Measurements from ENCODE around the gene STIP1.

Gene STIP1

DNA sequence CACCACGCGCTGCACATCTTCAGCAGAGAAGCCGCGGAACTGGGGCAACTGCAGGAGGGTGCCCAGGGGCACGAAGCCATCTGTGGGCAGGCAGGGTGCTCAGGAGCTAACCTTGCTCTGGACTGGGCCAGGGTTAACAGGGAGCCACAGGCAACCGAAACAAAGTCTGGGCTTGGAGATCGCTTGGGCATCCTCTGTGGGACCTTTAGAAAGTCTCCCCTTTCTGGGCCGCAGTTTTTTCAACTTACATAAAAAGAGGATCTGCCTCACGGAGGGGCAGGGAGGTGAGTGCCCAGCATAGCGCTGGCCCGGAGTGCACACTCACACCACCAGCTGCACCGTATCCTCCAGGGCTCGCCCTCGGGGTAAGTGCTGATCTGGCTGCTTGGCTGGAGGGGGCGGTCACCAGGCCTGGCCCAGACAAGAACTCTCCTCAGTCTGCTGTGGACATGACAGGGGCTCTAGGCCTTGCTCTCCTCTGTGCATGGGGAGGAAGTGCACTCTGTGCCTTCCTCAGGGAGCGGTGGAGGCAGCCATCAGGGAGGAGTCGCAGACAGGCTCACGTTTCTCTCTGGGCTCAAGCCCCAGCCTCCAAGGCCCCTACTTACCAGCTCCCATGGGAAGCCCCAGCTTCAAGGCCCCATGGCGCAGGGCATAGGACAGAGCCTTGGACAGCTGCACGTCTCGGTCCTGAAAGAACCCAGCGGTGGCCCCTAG, 39.1 kb downstream of the STIP1 start:
- DNase-seq: no peak

DNA sequence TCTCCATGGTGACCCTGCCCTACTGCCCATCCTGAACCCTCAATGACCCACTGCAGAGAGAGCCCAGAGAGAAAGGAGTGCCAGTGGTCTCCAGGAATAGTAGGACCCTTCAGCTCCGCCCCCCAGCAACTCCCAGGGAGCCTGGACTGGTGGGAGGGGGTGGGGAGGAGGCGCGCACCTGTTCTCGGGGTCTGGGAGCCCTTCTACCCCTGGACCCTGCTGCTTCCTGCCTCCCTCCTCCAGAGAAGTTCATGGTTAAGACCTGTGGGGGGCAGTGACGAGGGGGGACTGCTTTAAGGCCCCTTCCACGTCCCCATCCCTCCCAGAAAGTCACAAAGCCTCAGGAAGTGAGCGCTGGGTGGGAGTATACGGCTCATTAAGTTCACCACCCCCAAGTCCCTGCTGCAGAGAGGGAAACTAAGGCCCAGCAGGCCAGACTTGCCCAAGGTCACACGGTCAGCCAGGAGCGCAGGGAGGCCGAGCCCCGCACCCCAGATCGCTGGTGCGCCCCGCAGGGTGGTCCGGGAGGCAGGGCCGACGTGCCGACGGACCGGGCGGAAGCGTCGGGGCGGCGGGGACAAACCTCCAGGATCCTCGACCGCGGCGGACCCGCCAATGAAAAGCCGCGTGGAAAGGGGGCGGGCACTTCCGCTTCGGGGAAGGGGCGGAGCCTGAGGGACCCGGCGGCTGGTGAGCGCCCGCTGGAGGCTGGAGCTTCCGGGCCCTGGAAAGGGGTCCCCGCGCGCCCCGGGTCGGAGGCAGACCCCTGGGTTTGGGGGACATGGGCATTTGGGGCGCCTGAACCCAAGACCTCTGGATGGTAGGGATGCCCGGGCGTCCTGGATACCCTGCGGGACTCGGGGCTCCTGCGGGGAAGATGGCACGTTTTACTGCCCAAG, 39.9 kb downstream of the STIP1 start, which contains the start of the genes NUDT22 and TRPT1:
NUDT22 (plus strand) TSS at position 667 of the 899 bp plus-strand sequence. CDS start 379 bp downstream, outside the sequence.
TRPT1 (minus strand) TSS at position 579 of the 899 bp plus-strand sequence; CDS start at position 253, 326 bp downstream.
- peak; percentile 83 for DNase-seq

DNA sequence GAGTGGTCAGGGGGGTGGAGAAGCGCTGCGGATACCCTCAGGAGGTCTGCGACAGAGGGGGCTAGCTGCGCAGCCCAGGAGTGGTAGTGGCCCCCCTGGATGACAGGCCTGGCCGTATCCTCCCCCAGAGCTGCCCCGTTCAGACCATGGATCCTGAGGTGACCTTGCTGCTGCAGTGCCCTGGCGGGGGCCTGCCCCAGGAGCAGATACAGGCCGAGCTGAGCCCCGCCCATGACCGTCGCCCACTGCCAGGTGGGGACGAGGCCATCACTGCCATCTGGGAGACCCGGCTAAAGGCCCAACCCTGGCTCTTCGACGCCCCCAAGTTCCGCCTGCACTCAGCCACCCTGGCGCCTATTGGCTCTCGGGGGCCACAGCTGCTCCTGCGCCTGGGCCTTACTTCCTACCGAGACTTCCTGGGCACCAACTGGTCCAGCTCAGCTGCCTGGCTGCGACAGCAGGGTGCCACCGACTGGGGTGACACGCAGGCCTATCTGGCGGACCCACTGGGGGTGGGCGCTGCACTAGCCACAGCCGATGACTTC, 40.6 kb downstream of the STIP1 start:
- peak; percentile 24 for DNase-seq

DNA sequence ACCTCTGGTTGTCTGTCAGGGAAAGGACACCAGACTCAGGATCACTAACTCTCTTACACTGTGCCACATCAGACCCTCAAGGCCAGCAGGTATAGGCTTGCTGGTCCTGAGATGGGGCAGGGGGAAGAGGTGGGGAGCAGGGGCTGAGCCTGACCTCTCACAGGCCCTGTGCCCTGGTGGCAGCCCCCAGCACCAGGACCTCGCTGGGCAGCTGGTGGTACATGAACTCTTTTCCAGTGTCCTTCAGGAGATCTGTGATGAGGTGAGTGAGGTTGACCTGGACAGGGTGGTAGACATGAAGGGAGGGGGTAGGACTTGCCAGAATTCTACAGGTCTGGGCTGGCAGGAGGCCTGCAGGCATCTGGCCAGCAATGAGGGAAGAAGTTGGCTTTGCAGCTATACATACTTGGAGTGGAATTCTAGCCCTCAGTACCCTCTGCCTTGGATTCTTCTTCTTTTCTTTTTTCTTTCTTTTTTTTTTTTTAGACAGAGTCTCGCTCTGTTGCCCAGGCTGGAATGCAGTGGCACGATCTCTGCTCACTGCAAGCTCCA, 41.5 kb downstream of the STIP1 start:
- DNase-seq: no peak

DNA sequence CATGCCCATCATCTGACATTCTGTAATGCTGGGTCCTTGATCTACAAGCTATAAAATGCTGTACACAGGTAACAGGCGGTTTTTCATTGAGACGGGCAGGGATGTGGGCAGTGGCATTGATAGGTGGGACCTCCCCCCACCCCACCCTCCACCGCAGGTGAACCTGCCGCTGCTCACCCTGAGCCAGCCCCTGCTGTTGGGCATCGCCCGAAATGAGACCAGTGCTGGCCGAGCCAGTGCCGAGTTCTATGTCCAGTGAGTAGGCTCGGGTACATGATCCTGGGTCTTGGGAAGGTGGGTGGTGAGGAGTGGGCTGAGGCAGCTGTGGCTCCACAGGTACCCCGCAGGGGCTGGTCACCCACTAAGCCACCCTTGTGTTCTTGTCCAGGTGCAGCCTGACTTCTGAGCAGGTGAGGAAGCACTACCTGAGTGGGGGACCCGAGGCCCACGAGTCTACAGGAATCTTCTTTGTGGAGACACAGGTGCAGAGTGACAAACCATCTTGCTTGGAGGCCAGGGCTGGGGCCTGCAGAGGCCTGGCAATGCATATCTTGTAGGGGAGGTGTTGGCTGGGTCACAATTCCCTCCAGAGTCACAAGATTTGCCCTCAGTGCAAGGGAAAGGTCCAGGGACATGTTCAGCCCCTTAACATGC, 43.2 kb downstream of the STIP1 start:
- no peak for DNase-seq

DNA sequence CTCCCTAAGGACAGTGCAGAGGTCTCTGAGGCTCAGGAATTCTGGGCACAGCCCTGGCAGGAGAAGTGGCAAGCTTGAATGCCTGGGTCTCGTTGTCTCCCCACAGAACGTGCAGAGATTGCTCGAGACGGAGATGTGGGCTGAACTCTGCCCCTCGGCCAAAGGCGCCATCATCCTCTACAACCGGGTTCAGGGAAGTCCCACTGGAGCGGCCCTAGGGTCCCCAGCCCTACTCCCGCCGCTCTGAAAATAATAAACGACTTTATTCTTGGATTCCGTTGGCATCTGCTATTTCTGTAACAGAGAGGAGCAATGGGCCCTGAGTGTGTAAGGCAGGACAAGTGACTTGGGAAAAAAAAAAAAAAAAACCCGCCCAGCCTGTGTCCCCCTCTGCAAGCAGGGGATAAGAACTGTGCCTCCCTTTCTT, 43.8 kb downstream of the STIP1 start:
- DNase-seq: no peak

DNA sequence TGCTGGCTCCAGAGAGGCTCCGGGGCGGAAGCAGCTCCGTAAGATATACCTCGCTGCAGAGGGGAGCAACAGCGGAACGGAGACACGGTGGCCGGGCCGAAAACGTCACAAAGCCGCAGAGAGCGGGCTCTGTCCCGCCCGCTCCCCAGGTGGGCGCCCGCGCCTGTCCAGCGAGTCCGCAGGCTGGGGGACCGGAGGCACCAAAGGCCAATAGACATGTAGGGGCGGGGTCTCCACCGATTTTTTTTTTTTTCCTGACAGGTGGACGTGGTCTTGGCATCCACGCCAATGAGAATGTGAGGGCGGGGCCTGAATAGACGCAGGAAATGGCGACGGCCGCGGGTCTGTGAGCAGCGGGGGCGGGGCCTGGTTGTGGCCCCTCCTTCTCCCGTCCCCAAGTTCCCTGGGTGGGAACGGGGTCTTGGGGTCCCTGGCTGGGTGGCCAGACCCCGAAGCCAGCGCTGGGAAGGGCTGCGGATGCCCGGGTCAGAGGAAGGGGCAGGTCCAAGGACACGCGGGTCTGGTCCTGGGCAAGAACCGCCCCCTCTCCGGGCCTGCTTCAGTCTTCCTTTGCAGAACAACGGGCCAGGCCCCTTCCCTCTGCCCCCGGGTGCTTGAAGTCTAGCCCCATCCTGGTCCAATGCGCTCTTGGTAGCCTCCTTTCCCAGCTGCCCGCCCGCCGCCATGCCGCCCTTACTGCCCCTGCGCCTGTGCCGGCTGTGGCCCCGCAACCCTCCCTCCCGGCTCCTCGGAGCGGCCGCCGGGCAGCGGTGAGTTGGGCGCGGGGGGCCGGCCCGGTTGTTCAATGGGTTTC, 44.4 kb downstream of the STIP1 start, which contains the start of gene DNAJC4:
DNAJC4 (plus strand) TSS at position 378 of the 814 bp plus-strand sequence; CDS start at position 685, 307 bp downstream.
- DNase-seq: peak; percentile 75

DNA sequence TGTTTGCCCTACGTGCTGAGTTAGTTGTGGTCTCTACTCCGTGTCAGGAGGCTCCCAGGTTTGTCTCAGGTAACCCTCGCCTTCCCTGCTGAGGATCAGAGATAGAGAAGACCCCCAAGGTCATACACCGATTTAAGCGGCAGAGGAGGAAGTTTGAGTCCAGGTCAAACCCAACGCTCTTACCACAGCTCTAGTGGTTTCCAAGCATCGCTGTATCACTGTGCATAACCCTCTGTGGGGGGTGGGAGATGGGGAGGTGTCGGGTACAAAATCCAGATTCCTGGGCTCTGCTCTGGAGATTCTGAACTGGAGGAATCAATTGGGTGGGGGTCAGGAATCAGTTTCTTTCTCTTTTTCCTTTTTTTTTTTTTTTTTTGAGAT, 45.0 kb downstream of the STIP1 start:
- no peak for DNase-seq

DNA sequence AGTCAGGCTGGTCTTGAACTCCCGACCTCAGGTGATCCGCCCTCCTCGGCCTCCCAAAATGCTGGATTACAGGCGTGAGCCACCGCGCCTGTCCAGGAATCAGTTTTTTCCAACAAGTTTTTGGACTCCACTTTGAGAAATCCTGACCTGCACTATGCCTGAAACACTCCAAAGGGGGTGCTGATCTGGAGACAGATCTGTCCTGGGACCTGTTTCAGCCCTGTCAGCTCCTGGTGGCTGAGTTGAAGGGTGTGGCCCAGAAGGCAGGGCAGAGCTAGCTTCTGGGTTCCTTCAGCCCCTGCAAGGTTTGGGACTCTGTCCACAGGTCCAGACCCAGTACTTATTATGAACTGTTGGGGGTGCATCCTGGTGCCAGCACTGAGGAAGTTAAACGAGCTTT, 45.6 kb downstream of the STIP1 start:
- no peak for DNase-seq

DNA sequence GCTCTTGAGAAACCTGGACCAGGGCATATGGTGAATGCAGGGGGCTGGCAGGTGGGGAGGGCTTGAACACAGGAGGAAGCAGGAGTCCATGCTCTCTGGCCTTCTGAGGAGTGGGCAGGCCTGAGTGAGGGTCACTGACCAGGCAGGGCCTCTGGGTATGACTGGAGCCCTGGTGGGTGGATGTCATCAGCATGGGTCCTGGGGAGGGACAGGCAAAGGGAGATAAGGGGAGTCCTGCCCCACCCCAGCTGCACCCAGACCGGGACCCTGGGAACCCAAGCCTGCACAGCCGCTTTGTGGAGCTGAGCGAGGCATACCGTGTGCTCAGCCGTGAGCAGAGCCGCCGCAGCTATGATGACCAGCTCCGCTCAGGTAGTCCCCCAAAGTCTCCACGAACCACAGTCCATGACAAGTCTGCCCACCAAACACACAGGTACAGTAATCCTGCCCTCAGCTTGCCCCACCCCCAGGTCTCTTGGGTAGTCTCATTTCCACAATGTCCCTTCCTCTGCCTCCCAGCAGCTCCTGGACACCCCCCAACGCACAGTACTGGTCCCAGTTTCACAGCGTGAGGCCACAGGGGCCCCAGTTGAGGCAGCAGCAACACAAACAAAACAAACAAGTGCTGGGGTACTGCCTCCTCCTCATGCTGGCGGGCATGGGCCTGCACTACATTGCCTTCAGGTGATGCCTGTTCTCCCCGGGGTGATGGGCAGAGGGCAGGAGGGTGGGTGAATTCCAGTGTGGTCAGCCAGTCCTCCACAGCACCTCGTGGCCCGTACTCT, 46.4 kb downstream of the STIP1 start:
- no peak for DNase-seq

DNA sequence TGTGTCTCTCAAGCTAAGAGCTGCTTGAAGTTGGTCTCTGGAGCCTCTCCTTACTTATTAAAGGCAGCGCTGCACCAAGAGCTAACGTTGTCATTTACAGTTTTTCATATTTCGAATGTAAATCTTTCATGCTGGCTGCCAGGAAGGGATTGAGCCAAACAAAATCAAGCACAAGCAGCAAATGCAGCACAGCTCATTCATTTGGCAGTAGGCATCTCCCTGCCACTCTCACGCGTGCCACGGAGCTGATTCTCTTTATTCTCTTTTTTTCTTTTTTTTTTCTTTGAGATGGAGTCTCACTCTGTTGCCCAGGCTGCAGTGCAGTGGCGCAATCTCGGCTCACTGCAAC, 47.0 kb downstream of the STIP1 start:
- no peak for DNase-seq

DNA sequence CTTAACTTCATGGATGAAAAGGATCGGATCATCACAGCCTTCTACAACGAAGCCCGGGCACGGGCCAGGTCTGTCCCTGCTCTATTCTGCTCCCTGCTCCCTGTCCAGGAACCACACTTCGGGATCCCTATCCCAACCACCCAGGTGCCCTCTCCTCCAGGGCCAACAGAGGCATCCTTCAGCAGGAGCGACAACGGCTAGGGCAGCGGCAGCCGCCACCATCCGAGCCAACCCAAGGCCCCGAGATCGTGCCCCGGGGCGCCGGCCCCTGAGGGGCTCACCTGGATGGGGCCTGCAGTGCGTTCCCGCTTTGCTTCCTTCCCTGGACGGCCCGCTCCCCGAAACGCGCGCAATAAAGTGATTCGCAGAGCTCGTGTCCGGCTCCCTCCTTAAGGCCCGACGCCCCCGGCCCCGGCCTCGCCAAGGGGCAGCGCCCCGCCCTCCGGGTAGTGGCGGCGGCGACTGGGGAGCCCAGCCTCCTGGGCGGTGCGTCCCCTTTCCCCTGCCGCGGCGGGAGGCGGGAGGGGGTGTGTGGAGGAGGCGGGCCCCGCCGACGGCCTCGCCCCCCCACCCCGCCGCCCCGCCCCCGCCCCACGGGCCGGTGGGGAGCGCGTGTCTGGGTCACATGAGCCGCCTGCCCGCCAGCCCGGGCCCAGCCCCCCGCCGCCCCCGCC, 48.1 kb downstream of the STIP1 start, which contains the start of gene VEGFB:
VEGFB (plus strand) TSS at position 672 of the 674 bp plus-strand sequence. CDS start 250 bp downstream, outside the sequence.
- peak; percentile 64 for DNase-seq

DNA sequence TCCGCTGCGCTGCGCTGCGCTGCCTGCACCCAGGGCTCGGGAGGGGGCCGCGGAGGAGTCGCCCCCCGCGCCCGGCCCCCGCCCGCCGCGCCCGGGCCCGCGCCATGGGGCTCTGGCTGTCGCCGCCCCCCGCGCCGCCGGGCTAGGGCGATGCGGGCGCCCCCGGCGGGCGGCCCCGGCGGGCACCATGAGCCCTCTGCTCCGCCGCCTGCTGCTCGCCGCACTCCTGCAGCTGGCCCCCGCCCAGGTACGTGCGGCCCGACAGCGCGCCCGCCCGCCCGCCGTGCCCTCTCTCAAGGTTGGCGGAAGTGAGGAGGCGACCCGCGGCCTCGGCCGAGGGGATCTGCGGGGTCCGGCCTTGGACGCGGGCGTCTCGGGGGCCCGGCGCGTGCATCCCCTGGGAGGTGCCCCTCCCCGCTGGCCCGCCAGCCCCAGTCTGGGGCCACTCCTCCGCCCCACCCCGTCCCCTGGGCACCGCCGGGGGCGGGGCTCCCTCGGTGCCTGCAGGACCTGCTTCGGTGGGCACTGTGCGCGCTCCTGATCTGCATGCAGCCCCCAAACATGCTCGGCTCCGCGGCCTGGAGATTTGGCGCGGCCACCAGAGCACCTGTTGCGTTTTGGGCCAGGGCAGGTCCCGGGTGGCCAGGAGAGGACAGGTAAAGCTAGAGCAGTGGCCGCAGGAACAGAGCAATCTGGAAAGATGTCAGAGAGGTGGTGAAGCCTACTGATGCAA, 48.8 kb downstream of the STIP1 start:
- DNase-seq: peak; percentile 35

DNA sequence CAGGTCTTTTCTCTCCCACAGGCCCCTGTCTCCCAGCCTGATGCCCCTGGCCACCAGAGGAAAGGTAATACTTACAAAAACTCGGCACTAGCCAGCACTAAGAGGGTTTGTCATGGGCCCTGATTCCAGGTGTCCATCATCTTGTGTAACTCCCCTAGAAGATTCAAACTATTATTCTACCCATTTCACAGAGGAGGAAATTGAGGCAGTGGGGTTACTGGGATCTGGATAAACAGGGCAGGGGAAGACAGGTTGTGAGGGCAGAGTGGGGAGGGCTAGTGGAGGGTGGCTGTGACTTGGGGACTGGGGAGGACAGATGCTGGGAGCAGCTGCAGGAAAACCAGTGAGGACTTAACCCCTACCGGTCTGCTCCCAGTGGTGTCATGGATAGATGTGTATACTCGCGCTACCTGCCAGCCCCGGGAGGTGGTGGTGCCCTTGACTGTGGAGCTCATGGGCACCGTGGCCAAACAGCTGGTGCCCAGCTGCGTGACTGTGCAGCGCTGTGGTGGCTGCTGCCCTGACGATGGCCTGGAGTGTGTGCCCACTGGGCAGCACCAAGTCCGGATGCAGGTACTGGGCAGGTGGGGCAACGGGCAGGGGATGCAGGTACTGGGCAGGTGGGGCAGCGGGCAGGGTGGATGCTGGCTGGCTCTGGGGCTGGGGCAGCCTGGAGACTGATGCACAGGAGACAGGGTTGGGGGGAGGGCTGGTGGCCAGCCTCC, 49.6 kb downstream of the STIP1 start:
- DNase-seq: no peak

DNA sequence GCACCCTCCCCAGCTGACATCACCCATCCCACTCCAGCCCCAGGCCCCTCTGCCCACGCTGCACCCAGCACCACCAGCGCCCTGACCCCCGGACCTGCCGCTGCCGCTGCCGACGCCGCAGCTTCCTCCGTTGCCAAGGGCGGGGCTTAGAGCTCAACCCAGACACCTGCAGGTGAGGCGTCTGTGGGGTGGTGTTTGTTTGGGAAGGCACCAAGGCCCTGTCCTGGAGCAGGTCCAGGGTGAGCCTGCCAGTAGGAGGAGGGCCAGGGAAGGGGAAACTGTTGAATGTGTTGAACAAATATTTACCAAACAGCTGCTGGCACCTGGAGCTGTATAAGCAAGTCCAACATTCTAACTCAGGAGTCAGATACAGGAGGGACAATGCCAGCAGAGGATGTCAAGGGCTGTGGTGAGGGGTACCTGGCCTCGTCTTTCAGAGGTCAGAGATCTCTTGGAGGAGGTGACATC, 51.5 kb downstream of the STIP1 start:
- DNase-seq: no peak

DNA sequence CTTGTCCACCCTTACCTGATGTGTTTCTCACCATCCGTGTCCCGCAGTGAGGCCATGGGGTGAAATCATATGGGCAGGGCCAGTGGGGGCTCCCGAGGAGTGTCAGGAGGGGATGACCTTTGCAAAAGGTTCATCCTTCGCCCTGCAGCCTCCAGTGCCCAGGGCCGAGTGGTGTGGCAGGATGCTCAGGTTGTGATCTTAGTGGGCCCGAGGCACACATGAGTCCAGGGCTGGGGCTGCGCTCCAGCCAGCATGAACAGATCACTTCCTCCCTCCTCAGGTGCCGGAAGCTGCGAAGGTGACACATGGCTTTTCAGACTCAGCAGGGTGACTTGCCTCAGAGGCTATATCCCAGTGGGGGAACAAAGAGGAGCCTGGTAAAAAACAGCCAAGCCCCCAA, 52.1 kb downstream of the STIP1 start:
- DNase-seq: no peak

DNA sequence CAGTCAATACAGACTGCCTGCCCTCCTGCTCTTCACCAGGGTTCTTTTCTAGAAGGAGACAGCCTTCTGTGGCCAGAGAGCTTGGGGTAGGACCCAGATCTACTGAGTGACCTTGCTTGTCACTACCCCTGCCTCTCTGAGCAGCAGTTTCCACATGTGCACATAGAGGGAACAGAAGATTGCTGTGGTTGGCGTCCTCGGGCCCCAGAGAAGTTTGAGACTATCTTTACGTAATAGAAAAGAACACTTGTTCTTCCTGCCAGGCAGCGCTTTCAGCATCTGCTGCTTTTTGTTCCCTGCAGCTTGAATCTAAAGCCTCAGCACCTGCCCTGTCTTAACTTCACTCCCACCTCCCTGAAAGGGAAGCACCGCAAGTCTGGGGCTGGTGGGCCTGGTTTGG, 53.0 kb downstream of the STIP1 start:
- DNase-seq: no peak

DNA sequence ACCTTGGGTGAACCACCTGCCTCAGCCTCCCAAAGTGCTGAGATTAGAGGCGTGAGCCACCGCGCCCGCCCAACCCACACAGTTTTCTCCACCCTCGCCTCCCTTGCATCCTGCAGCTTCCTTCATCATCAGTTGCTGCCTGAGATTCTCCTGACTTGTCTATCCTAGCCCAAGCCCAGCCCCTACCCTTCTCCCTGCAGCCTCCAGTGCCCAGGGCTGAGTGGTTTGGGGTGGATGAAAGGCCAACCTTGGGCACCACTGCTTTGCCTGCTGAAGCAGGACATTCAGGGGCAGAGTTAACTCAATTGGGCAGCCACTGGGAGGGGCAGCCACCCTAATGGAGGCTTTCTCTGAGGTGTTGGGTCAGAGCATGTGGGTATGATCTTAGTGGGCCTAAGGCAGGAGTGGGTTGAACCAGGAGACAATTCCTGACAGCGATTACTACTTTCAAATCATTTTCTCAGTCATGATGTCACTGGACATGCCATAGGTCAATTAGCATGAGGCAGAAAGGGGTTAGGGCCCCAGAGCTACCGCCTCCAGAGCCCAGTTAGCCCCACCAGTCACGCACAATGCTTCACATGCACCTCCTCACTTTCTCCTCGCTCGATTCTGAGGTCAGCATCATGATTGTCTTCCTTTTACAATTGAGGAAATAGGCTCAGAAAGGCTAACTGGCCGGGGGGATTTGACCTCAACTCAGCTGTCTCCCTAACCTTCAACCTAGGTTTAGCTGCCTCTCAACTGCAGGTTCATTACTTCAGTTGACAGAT, 53.9 kb downstream of the STIP1 start:
- no peak for DNase-seq
